Fibroblast of the aortic adventitia (primary cell): ENCODE results near the gene IQUB. TPM values are rescaled to one million over a fixed set of nuclear protein-coding genes. Genes with fewer than 3 reads are reported as not detected.

ENCODE experiments used
- DNase-seq: peaks from one replicate; pipeline ENCODE4 v3.0.0-alpha.2; 2010; ENCODE audit warnings: low read depth
- H3K4me3 ChIP-seq: 2 replicates; pipeline ENCODE4 v1.5.1; 2011; ENCODE audit warnings: low read depth, mild to moderate bottlenecking, control low read depth, low read length, moderate library complexity
- CTCF ChIP-seq: IDR thresholded peaks from 2 replicates; pipeline ENCODE4 v1.5.1; 2011; ENCODE audit warnings: mild to moderate bottlenecking, low read length, control low read depth, inconsistent platforms; ENCODE audit not compliant: insufficient read depth
- total RNA-seq: library from RNA; depleted of rRNA; stranded (reverse); fragments of >200 nt; gene quantifications from 2 replicates; pipeline ENCODE4 v1.2.3, GENCODE V29; 2012; ENCODE audit warnings: low replicate concordance

Gene IQUB
- total RNA-seq, 1 donor = 0.81 TPM

DNA sequence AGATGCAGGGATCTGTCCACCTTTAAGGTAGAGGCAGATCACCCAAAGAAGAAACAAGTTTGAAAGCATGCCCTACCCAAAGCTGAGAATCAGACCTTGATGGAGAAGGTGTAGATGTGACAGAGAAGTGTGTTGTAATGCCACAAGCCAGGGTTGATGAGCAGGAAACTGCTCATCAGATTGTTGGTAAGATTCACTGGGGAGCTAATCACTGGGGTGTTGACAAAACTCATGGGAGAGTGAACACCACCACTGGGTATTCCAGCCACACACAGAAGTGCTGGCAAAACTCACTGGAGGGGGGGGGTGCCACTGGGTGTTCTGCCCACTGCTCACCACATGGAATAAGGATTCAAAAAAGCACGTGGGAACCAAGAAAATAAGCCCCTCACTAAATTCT is 95.2 kb downstream of the IQUB start:
- H3K4me3 ChIP-seq = no peak overlapping the region
- TF ChIP-seq CTCF = no peak
- DNase-seq = no peak

DNA sequence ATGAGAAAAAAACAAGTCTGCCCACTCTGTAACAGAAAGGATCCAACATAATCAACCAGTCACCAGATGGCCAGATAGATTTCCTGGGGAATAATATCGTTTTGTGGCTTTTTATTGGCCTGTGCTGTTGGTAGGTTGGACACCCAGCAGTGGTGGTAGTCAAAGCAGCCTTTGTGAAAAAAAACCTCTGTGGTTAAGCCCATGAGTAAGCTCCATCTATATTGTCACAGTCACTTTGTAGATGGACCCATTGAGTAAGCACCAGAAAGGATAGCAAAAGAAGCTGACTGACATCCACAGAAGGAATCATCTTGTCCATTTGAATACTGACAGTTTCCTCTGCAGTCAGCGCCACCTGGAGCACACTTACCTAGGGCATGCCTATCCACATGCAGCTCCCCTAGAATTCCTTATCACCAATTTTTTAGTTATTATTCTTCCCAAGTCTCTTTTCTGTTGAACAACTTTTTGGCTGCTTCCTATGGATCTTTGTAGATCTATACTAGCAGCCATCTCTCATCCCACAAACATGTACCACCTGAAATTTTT is 96.9 kb downstream of the IQUB start:
- no peak overlapping the region for H3K4me3 ChIP-seq
- DNase-seq = no peak
- TF ChIP-seq CTCF = no peak

GRCh38 chr7:123435080-123435700 is 99.2 kb downstream of the IQUB start:
- no peak for TF ChIP-seq CTCF
- no peak overlapping the region for H3K4me3 ChIP-seq

GRCh38 chr7:123433665-123434064 is 100.7 kb downstream of the IQUB start:
- no peak for DNase-seq
- no peak for TF ChIP-seq CTCF
- no peak overlapping the region for H3K4me3 ChIP-seq

More at GRCh38 chr7:123435080-123435700, 99.2 kb downstream of the IQUB start:
- no peak for DNase-seq

DNA sequence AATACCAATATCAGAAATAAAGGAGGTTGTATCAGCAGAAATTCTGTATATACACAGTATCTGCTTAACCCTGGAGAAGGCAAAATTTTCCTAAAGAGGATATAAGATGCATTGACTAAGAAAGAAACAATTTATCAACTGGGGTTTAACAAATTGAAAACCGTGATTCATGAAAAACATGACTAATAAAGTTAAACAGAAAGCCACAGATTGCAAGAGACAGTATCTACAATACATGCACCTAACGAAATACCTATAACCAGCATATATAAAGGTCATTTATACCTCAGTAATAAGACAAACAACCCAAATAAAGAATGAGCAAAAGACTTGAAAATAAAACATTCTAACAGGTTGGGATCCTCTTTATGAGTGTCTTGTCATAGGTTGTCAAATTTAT is 101.8 kb downstream of the IQUB start:
- TF ChIP-seq CTCF = no peak
- DNase-seq = no peak
- H3K4me3 ChIP-seq = no peak overlapping the region

- DNase-seq = no peak
- no peak overlapping the region for H3K4me3 ChIP-seq
- no peak for TF ChIP-seq CTCF
These were observed 103.2 kb downstream of the IQUB start for GRCh38 chr7:123431075-123431614.
